Astrocyte (in vitro differentiated cells and primary cell): ENCODE measurements around the gene TAF3. TPM values are rescaled to one million over a fixed set of nuclear protein-coding genes. Genes with fewer than 3 reads are reported as not detected.

Experiments
- DNase-seq: peaks from one replicate; pipeline ENCODE4 v3.0.0-alpha.2; 2010; ENCODE audit warnings: low read depth
- FAIRE-seq: peaks from 2 replicates; lab custom pipeline; 2011; peaks lifted over from hg19 to GRCh38; lab: Jason Lieb, UNC
- H2AFZ ChIP-seq: 2 replicates; pipeline ENCODE4 v1.6.0; 2012; ENCODE audit warnings: low read depth, low read length, inconsistent platforms
- H3K27ac ChIP-seq: 2 replicates; pipeline ENCODE4 v1.5.1; 2011; ENCODE audit warnings: low read depth, low read length, inconsistent platforms
- H3K27me3 ChIP-seq: 2 replicates; pipeline ENCODE4 v1.6.0; 2011; ENCODE audit warnings: low read length, inconsistent platforms; ENCODE audit not compliant: insufficient read depth
- H3K36me3 ChIP-seq: 2 replicates; pipeline ENCODE4 v1.5.1; 2011; ENCODE audit warnings: low read length, inconsistent platforms; ENCODE audit not compliant: insufficient read depth
- H3K4me1 ChIP-seq: 2 replicates; pipeline ENCODE4 v1.5.1; 2011; ENCODE audit warnings: low read length, inconsistent platforms; ENCODE audit not compliant: insufficient read depth
- H3K4me2 ChIP-seq: 2 replicates; pipeline ENCODE4 v1.6.0; 2012; ENCODE audit warnings: low read length, inconsistent platforms
- H3K4me3 ChIP-seq: 2 replicates; pipeline ENCODE4 v1.5.1; 2011; ENCODE audit warnings: low read depth, mild to moderate bottlenecking, low read length, inconsistent platforms; ENCODE audit not compliant: insufficient read depth
- H3K79me2 ChIP-seq: 2 replicates; pipeline ENCODE4 v1.6.0; 2012; ENCODE audit warnings: mild to moderate bottlenecking, low read length, inconsistent platforms; ENCODE audit not compliant: insufficient read depth
- H3K9ac ChIP-seq: 2 replicates; pipeline ENCODE4 v1.6.0; 2012; ENCODE audit warnings: mild to moderate bottlenecking, low read length, inconsistent platforms
- H3K9me3 ChIP-seq: 2 replicates; pipeline ENCODE4 v1.5.1; 2012; ENCODE audit warnings: low read depth, mild to moderate bottlenecking, low read length, inconsistent platforms; ENCODE audit not compliant: insufficient read depth
- H4K20me1 ChIP-seq: 2 replicates; pipeline ENCODE4 v1.6.0; 2012; ENCODE audit warnings: low read length, inconsistent platforms; ENCODE audit not compliant: insufficient read depth
- H3K27ac Mint-ChIP-seq: one replicate; pipeline ENCODE4 v1.8.0; 2021; ENCODE audit warnings: mild to moderate bottlenecking, mixed read lengths; ENCODE audit not compliant: unreplicated experiment
- H3K27me3 Mint-ChIP-seq: one replicate; pipeline ENCODE4 v1.8.0; 2021; ENCODE audit warnings: low read depth, mixed read lengths; ENCODE audit not compliant: unreplicated experiment
- H3K36me3 Mint-ChIP-seq: one replicate; pipeline ENCODE4 v1.8.0; 2021; ENCODE audit warnings: low read depth, mixed read lengths; ENCODE audit not compliant: unreplicated experiment
- H3K4me1 Mint-ChIP-seq: one replicate; pipeline ENCODE4 v1.8.0; 2021; ENCODE audit warnings: low read depth, mixed read lengths; ENCODE audit not compliant: unreplicated experiment
- H3K4me3 Mint-ChIP-seq: one replicate; pipeline ENCODE4 v1.8.0; 2021; ENCODE audit warnings: mild to moderate bottlenecking, moderate library complexity, mixed read lengths; ENCODE audit not compliant: unreplicated experiment
- H3K9me3 Mint-ChIP-seq: one replicate; pipeline ENCODE4 v1.8.0; 2021; ENCODE audit warnings: mild to moderate bottlenecking, mixed read lengths; ENCODE audit not compliant: unreplicated experiment
- CTCF ChIP-seq: IDR thresholded peaks from 2 replicates; pipeline ENCODE4 v1.5.1; 2011; ENCODE audit warnings: low read depth, mild to moderate bottlenecking, inconsistent platforms, low read length, moderate library complexity; ENCODE audit not compliant: insufficient read depth
- EZH2 ChIP-seq: IDR thresholded peaks from 2 replicates; pipeline ENCODE4 v1.6.1; 2012; ENCODE audit warnings: mild to moderate bottlenecking, low read length, inconsistent platforms; ENCODE audit not compliant: insufficient read depth
- total RNA-seq: library from RNA; stranded (reverse); gene quantifications from 2 replicates; pipeline ENCODE4 v1.2.1, GENCODE V29; 2021

The TAF3 gene
- total RNA-seq, 1 donor from 2014 or later, result 10.2 TPM

GRCh38 chr10:8066124-8066523 lies 247.8 kb downstream of the TAF3 start:
- no peaks in the 10 kb centered on the region for H3K79me2 ChIP-seq
- H4K20me1 ChIP-seq, result no peaks in the 10 kb centered on the region
- Mint-ChIP-seq H3K27ac (peak overlapping the region; percentile 92), H3K27me3 (peaks cover 2% of the 10 kb centered on the region), H3K9me3 (no peaks in the 10 kb centered on the region), H3K36me3 (peaks cover 17% of the 10 kb centered on the region), H3K4me1 (peaks cover 68% of the 10 kb centered on the region), H3K4me3 (peak overlapping the region; percentile 54)
- H3K9ac ChIP-seq, result no peak overlapping the region
- peaks cover 36% of the 10 kb centered on the region for H3K4me1 ChIP-seq
- no peak for TF ChIP-seq EZH2
- TF ChIP-seq CTCF, result no peak
- H2AFZ ChIP-seq, result no peak overlapping the region
- DNase-seq, result no peak
- no peak overlapping the region for H3K4me2 ChIP-seq
- no peak for FAIRE-seq
- no peak overlapping the region for H3K27ac ChIP-seq
- H3K9me3 ChIP-seq, result no peaks in the 10 kb centered on the region
- no peak overlapping the region for H3K4me3 ChIP-seq
- H3K27me3 ChIP-seq, result peaks cover 22% of the 10 kb centered on the region
- no peaks in the 10 kb centered on the region for H3K36me3 ChIP-seq

Other genes starting within 250 kb of the TAF3 start
- 3.7 and 4.0 TPM in 2 replicates for gene ITIH5, start 151.5 kb upstream of the TAF3 start, total RNA-seq
- gene ITIH2, start 115.2 kb upstream of the TAF3 start, total RNA-seq, result not detected in 2 replicates
- gene KIN, start 30.5 kb upstream of the TAF3 start, total RNA-seq, result 14.1 and 18.0 TPM in 2 replicates
- gene ATP5F1C, start 30.3 kb upstream of the TAF3 start, total RNA-seq, result 231 and 267 TPM in 2 replicates
- 11.8 and 17.6 TPM in 2 replicates for gene GATA3, start 236.2 kb downstream of the TAF3 start, total RNA-seq